ENCODE results near the gene LAMC2. TPM values are rescaled to one million over a fixed set of nuclear protein-coding genes. Genes with fewer than 3 reads are reported as not detected.
"Not testable (repeated sequence)": the region's sequence is repeated elsewhere in the genome, so short reads cannot be mapped to it uniquely, and the experiment has no call there.

LAMC2 gene
- total and polyA plus RNA-seq, 2 donors from 2014 or later, result 4.0 to 89.0 TPM

- H3K4me1 ChIP-seq (ENCODE audit: control insufficient read depth in 2 of 3, insufficient read depth in 2 of 3, low read depth in 1 of 3, low read length in 3 of 3), result no peaks in the 10 kb centered on the region
- H3K9me3 ChIP-seq (ENCODE audit: control insufficient read depth in 2 of 3, insufficient read depth in 1 of 3, low read length in 3 of 3), result no peaks in the 10 kb centered on the region
- H3K36me3 ChIP-seq (ENCODE audit: control insufficient read depth in 2 of 3, insufficient read depth in 3 of 3, low read length in 3 of 3), result peaks cover 0 to 4% (median 2%) of the 10 kb centered on the region in 3 donors
- TF ChIP-seq CTCF (IDR thresholded peaks at IDR 0.05; ENCODE audit: borderline replicate concordance, extremely low read depth, insufficient read depth), result no peak
- H3K9ac ChIP-seq (ENCODE audit: low read length in 3 of 3), result no peak overlapping the region
- no peak overlapping the region for H3K4me3 ChIP-seq (ENCODE audit: low read length in 3 of 3)
- FAIRE-seq, result no peak
- intact Hi-C loops (cut with DNase I), result no loop called here
- no peak overlapping the region for H3K27ac ChIP-seq (ENCODE audit: low read depth in 2 of 2, low read length in 2 of 2)
- DNase-seq, result no peak
- H3K27me3 ChIP-seq (ENCODE audit: control insufficient read depth, insufficient read depth, low read length), result no peaks in the 10 kb centered on the region
Observed at GRCh38 chr1:183148599-183148998, 37.5 kb upstream of the LAMC2 start.

- Histone ChIP-seq H3K27ac (ENCODE audit: low read depth in 2 of 2, low read length in 2 of 2) (no peak overlapping the region), H3K9me3 (ENCODE audit: control insufficient read depth in 2 of 3, insufficient read depth in 1 of 3, low read length in 3 of 3) (no peaks in the 10 kb centered on the region), H3K27me3 (ENCODE audit: control insufficient read depth, insufficient read depth, low read length) (no peaks in the 10 kb centered on the region), H3K4me1 (ENCODE audit: control insufficient read depth in 2 of 3, insufficient read depth in 2 of 3, low read depth in 1 of 3, low read length in 3 of 3) (no peaks in the 10 kb centered on the region), H3K36me3 (ENCODE audit: control insufficient read depth in 2 of 3, insufficient read depth in 3 of 3, low read length in 3 of 3) (peaks cover 0 to 3% (median 2%) of the 10 kb centered on the region in 3 donors), H3K4me3 (ENCODE audit: low read length in 3 of 3) (no peak overlapping the region), H3K9ac (ENCODE audit: low read length in 3 of 3) (no peak overlapping the region)
- DNase-seq (no peak), FAIRE-seq (no peak)
- no peak for TF ChIP-seq CTCF (IDR thresholded peaks at IDR 0.05; ENCODE audit: borderline replicate concordance, extremely low read depth, insufficient read depth)
- intact Hi-C loops (cut with DNase I), result no loop called here
Observed at GRCh38 chr1:183149273-183149672, 36.8 kb upstream of the LAMC2 start.

- H3K4me1 ChIP-seq (ENCODE audit: control insufficient read depth in 2 of 3, insufficient read depth in 2 of 3, low read depth in 1 of 3, low read length in 3 of 3); H3K9ac ChIP-seq (ENCODE audit: low read length in 3 of 3); intact Hi-C loops (cut with DNase I); H3K9me3 ChIP-seq (ENCODE audit: control insufficient read depth in 2 of 3, insufficient read depth in 1 of 3, low read length in 3 of 3); H3K27ac ChIP-seq (ENCODE audit: low read depth in 2 of 2, low read length in 2 of 2); H3K36me3 ChIP-seq (ENCODE audit: control insufficient read depth in 2 of 3, insufficient read depth in 3 of 3, low read length in 3 of 3); DNase-seq; H3K4me3 ChIP-seq (ENCODE audit: low read length in 3 of 3); FAIRE-seq; H3K27me3 ChIP-seq (ENCODE audit: control insufficient read depth, insufficient read depth, low read length): not testable (repeated sequence)
Observed at GRCh38 chr1:183150032-183150431, 36.0 kb upstream of the LAMC2 start.

GRCh38 chr1:183150445-183150844 lies 35.6 kb upstream of the LAMC2 start:
- Histone ChIP-seq H3K9ac (ENCODE audit: low read length in 3 of 3) (no peak overlapping the region), H3K27me3 (ENCODE audit: control insufficient read depth, insufficient read depth, low read length) (no peaks in the 10 kb centered on the region), H3K27ac (ENCODE audit: low read depth in 2 of 2, low read length in 2 of 2) (no peak overlapping the region), H3K4me3 (ENCODE audit: low read length in 3 of 3) (no peak overlapping the region), H3K36me3 (ENCODE audit: control insufficient read depth in 2 of 3, insufficient read depth in 3 of 3, low read length in 3 of 3) (no peaks in the 10 kb centered on the region), H3K4me1 (ENCODE audit: control insufficient read depth in 2 of 3, insufficient read depth in 2 of 3, low read depth in 1 of 3, low read length in 3 of 3) (no peaks in the 10 kb centered on the region), H3K9me3 (ENCODE audit: control insufficient read depth in 2 of 3, insufficient read depth in 1 of 3, low read length in 3 of 3) (no peaks in the 10 kb centered on the region)
- DNase-seq (no peak), FAIRE-seq (no peak)
- no peak for TF ChIP-seq CTCF (IDR thresholded peaks at IDR 0.05; ENCODE audit: borderline replicate concordance, extremely low read depth, insufficient read depth)
- intact Hi-C loops (cut with DNase I), result no loop called here
